Thyroid gland (tissue), 4 donors: ENCODE measurements around the gene NAT9. TPM values are rescaled to one million over a fixed set of nuclear protein-coding genes. Genes with fewer than 3 reads are reported as not detected.

ENCODE experiments used
- DNase-seq, 2 donors: peaks; one replicate each; pipeline ENCODE4 v3.0.0-alpha.2; 2019
- H3K27ac ChIP-seq, 3 donors: fragments of 200-600 bp; sonication (generic); 1 replicate in 2 of 3; 2 replicates in 1 of 3; pipeline ENCODE4 v1.5.1; 2016 to 2019; ENCODE audit warnings: mild to moderate bottlenecking in 1 of 3, moderate library complexity in 1 of 3
- H3K27me3 ChIP-seq: fragments of 200-600 bp; sonication (generic); one replicate; pipeline ENCODE4 v1.5.1; 2019
- H3K36me3 ChIP-seq, 2 donors: fragments of 200-600 bp; sonication (generic); one replicate each; pipeline ENCODE4 v1.5.1; 2016 to 2019
- H3K4me1 ChIP-seq, 2 donors: fragments of 200-600 bp; sonication (generic); one replicate each; pipeline ENCODE4 v1.5.1; 2017 to 2019
- H3K4me3 ChIP-seq, 3 donors: fragments of 200-600 bp; sonication (generic); replicated peaks in 1 of 3; 1 replicate in 2 of 3; 2 replicates in 1 of 3; pipeline ENCODE4 v1.5.1; 2016; ENCODE audit warnings: mild to moderate bottlenecking in 1 of 3
- H3K9me3 ChIP-seq: fragments of 200-600 bp; sonication (generic); one replicate; pipeline ENCODE4 v1.5.1; 2017
- POLR2A ChIP-seq, 2 donors: fragments of 450-650 bp; IDR thresholded peaks; one replicate each; pipeline ENCODE4 v1.6.1; 2017; ENCODE audit warnings: antibody characterized with exemption in 2 of 2, mild to moderate bottlenecking in 2 of 2, moderate library complexity in 1 of 2
- WGBS, 2 donors: methylation state at CpG; one replicate each; pipeline ENCODE4 v1.1.5; 2017; 5-methylcytosine and 5-hydroxymethylcytosine counted together
- intact Hi-C: fragments of 100-400 bp; cut with DNase I; formaldehyde crosslinking; loops from one replicate; pipeline ENCODE4 v1.15.1; 2023
- total RNA-seq, 4 donors: library from RNA; depleted of rRNA; stranded (reverse); fragments of >200 nt; gene quantifications; one replicate each; pipeline ENCODE4 v1.2.3, GENCODE V29; 2016
- TF ChIP-seq, protein P1 (sequence below), 6 experiments: fragments of 200-600 bp in 3 of 6; fragments of 450-650 bp in 3 of 6; sonication (generic) in 3 of 6; IDR thresholded peaks; one replicate each; pipeline ENCODE4 v1.5.1; 2016 to 2019; ENCODE audit warnings: antibody characterized with exemption in 6 of 6, mild to moderate bottlenecking in 2 of 6, inconsistent platforms in 1 of 6, moderate library complexity in 1 of 6

NAT9 gene
- total RNA-seq, 4 donors from 2014 or later: 33.1 to 46.5 (median 41.4) TPM

DNA sequence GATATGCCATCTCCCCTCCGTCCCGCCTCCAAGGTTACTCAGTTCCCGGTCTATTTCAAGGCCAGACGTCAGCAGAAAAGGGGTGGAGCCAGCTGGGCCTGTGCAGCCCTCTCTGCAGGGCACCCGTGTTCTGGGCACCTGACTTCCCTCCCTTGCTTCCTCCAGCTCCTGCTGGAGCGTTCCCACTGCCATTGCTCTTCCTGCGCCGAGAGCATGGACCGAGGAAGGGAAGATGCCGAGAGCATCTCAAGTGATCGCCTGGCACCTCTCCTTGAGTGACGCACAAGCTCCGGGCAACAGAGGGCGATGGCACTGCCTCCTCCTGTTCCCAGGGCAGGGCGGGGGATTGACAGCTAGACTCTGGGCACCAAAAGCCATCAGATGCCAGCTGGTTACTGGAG, 29.4 kb upstream of the NAT9 start:
- H3K36me3 ChIP-seq: no peaks in the 10 kb centered on the region
- H3K27me3 ChIP-seq: no peaks in the 10 kb centered on the region
- no peak overlapping the region for H3K4me3 ChIP-seq
- intact Hi-C loops: no loop called here
- TF ChIP-seq, protein P1, sequence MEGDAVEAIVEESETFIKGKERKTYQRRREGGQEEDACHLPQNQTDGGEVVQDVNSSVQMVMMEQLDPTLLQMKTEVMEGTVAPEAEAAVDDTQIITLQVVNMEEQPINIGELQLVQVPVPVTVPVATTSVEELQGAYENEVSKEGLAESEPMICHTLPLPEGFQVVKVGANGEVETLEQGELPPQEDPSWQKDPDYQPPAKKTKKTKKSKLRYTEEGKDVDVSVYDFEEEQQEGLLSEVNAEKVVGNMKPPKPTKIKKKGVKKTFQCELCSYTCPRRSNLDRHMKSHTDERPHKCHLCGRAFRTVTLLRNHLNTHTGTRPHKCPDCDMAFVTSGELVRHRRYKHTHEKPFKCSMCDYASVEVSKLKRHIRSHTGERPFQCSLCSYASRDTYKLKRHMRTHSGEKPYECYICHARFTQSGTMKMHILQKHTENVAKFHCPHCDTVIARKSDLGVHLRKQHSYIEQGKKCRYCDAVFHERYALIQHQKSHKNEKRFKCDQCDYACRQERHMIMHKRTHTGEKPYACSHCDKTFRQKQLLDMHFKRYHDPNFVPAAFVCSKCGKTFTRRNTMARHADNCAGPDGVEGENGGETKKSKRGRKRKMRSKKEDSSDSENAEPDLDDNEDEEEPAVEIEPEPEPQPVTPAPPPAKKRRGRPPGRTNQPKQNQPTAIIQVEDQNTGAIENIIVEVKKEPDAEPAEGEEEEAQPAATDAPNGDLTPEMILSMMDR (IDR thresholded peaks at IDR 0.05): no peak
- no peak for TF ChIP-seq POLR2A (IDR thresholded peaks at IDR 0.05)
- 78 to 89% methylated on average over 4 to 9 of the region's 15 CpGs for WGBS, 2 donors
- peak overlapping the region in 2 of 3 donors; percentile 25 to 70 for H3K27ac ChIP-seq
- H3K9me3 ChIP-seq: no peaks in the 10 kb centered on the region
- peaks cover 28 to 67% of the 10 kb centered on the region in 2 donors for H3K4me1 ChIP-seq
- DNase-seq: no peak

DNA sequence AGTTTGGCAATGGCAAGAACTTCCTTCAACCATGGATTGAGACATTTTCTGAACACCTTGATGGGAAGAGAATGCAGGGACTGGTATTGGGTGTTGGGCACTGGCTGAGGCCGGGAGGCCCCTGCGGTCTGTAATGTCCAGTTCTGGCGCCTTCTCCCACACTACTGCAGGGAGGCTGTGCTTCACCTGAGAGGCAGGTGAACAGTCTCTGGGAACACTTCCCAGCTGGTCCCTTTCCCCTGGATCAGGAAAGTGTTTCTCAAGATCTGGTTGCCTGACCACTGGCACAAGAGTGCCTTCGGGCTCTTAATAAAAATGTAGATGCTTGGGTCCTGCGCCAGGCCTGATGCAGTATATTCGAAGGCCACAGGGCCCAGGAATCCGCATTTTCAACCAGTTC, 28.5 kb upstream of the NAT9 start:
- Histone ChIP-seq H3K27me3 (no peaks in the 10 kb centered on the region), H3K4me1 (peaks cover 33 to 70% of the 10 kb centered on the region in 2 donors), H3K36me3 (no peaks in the 10 kb centered on the region), H3K9me3 (no peaks in the 10 kb centered on the region), H3K27ac (peak overlapping the region in 1 of 3 donors; percentile 30), H3K4me3 (no peak overlapping the region)
- DNase-seq: no peak
- TF ChIP-seq, protein P1 (IDR thresholded peaks at IDR 0.05): no peak
- TF ChIP-seq POLR2A (IDR thresholded peaks at IDR 0.05): no peak
- 69 to 78% methylated on average over 4 of the region's 7 CpGs for WGBS, 2 donors
- intact Hi-C loops: no loop called here

DNA sequence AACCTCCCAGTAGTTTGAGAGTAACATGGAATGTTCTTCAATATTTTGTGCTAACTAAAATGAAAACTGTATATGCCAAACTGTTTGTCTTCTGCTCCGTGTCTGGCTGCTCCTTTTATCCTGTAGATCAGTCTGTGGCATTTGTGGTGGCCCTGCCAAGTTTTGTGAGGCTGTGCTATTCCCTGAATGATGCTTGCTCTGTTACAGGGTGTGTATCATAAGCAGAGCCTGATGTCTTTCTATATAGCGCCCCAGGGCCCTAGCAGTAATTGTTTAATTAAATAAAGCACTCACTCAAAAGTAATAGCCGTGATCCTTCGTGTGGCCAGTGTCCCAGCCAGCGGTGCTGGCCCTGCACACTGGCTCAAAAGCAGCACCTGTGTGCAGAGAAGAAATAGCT, 27.8 kb upstream of the NAT9 start:
- no peak for DNase-seq
- H3K4me1 ChIP-seq: peaks cover 33 to 77% of the 10 kb centered on the region in 2 donors
- intact Hi-C loops: no loop called here
- 79 to 84% methylated on average over 5 of the region's 5 CpGs for WGBS, 2 donors
- TF ChIP-seq, protein P1 (IDR thresholded peaks at IDR 0.05): no peak
- no peak for TF ChIP-seq POLR2A (IDR thresholded peaks at IDR 0.05)
- peak overlapping the region in 1 of 3 donors; percentile 13 for H3K27ac ChIP-seq
- no peaks in the 10 kb centered on the region for H3K27me3 ChIP-seq
- H3K4me3 ChIP-seq: no peak overlapping the region
- H3K36me3 ChIP-seq: no peaks in the 10 kb centered on the region
- no peaks in the 10 kb centered on the region for H3K9me3 ChIP-seq

DNA sequence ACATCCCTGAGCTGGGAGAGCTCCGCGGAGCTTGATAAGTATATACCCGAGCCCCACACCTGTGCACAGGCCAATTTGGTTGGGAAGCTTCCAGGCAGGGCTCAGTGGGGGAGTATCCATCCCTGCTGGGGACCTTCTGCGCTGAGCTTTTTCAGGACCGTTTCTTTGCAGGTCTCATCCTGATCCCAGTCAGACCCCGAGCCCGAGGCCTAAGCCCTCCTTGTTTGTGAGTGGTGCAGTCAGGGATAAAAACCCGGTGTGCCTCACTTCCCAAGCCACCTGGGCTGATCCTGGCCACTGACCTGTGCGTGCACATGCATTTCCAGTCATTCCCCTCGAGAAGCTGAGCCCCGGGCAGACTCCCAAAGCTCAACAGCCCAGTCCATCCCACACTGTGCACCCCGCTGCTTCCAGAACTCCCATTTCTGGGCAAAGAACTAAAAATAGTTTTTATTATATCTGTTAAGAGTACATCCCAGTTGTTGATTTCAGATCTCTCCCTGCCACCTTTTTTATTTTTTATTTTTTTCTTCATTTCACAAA, 27.3 kb upstream of the NAT9 start:
- intact Hi-C loops: no loop called here
- Histone ChIP-seq H3K4me3 (no peak overlapping the region), H3K9me3 (no peaks in the 10 kb centered on the region), H3K27me3 (no peaks in the 10 kb centered on the region), H3K27ac (peak overlapping the region in 2 of 3 donors; percentile 13 to 17), H3K4me1 (peaks cover 33 to 82% of the 10 kb centered on the region in 2 donors), H3K36me3 (no peaks in the 10 kb centered on the region)
- WGBS, 2 donors: 53 to 64% methylated on average over 10 to 12 of the region's 12 CpGs
- peak; percentile 60 to 65 for DNase-seq
- no peak for TF ChIP-seq POLR2A (IDR thresholded peaks at IDR 0.05)
- TF ChIP-seq, protein P1 (IDR thresholded peaks at IDR 0.05): no peak

DNA sequence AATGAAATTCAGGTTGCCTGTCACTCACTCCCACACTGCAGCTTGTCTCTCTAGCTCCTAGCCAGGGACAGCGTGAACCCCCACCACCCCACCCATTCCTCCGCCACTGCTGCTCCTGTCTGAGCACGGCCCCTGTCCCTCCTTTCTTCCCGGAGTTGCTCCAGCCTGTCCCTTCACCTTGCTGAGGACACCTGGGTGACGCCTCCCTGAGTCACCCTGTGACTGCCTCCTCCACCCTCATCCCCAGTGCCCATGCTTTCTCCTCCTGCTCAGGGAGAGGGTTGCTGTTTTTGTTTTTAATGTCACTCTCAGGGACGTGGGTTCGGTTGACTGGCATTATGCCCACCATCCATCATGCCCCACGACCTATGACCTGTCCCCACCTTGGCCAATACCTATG, 25.8 kb upstream of the NAT9 start:
- no peak for DNase-seq
- Histone ChIP-seq H3K4me3 (no peak overlapping the region), H3K27ac (no peak overlapping the region), H3K36me3 (no peaks in the 10 kb centered on the region), H3K27me3 (no peaks in the 10 kb centered on the region), H3K4me1 (peaks cover 28 to 80% of the 10 kb centered on the region in 2 donors), H3K9me3 (no peaks in the 10 kb centered on the region)
- intact Hi-C loops: no loop called here
- WGBS, 2 donors: 68 to 81% methylated on average over 8 of the region's 8 CpGs
- TF ChIP-seq, protein P1 (IDR thresholded peaks at IDR 0.05): no peak
- TF ChIP-seq POLR2A (IDR thresholded peaks at IDR 0.05): no peak
